HS-27A (cell line): ENCODE results near the gene CA11.
"Not testable (repeated sequence)": the region's sequence is repeated elsewhere in the genome, so short reads cannot be mapped to it uniquely, and the experiment has no call there.

Experiments
- DNase-seq: peaks from one replicate; pipeline ENCODE4 v3.0.0-alpha.2; 2012; ENCODE audit warnings: low read depth, missing footprints

The CA11 gene

GRCh38 chr19:48669903-48670668 is 24.1 kb upstream of the CA11 start:
- no peak for DNase-seq

DNA sequence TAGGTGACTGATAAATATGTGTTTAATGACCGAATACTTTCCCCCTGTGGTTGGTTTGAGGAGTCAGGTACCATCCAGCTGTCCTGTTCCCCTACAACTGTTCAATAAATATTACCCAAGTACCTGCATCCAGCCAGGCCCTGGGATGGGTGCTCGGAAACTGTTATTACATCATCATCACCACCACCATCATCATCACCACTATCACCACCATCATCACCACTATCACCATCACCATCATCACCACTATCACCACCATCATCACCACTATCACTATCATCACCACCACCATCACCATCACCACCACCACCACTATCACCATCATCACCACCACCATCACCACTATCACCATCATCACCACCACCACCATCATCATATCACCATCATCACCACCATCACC is 22.8 kb upstream of the CA11 start:
- no peak for DNase-seq

GRCh38 chr19:48668332-48668731 is 22.3 kb upstream of the CA11 start:
- no peak for DNase-seq

DNA sequence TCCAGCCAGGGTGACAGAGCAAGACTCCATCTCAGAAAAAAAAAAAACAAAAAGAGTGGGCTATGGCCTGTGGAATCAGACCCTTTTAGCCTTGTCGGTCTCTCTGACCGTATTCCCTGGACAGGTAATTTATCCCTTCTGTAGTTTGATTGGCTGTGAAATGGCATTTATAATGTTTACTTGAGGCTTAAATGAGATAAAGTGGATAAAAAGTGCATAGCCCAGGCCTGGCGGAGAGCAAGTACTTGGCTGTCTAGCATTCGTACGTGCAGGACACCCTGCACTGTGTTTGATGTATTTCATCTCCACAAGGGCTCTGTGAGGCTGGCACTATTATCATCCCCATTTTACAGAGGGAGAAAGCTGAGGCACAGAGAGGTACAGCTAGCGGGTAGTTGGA is 19.8 kb upstream of the CA11 start:
- DNase-seq = no peak

GRCh38 chr19:48664476-48664875 is 18.5 kb upstream of the CA11 start:
- no peak for DNase-seq

DNA sequence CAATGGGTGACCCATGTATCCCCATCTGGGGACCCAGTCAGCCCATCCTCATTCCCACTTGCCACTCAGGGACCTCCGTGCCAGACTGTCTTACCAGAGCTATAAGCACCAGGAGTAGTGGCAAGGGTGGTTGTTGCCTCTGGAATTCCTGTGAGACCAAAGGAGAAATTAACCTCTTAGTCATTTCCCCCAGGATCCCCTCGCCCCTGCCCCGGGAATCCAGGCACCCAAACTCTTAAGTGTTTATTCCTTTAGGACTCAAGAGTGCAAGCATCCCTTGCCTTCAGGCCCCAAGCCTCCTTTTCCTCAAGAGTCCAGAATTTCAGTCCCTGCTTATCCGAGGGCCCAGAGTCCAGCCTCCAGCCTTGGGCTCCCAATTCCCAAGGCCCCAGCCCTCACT is 17.7 kb upstream of the CA11 start:
- no peak for DNase-seq

DNA sequence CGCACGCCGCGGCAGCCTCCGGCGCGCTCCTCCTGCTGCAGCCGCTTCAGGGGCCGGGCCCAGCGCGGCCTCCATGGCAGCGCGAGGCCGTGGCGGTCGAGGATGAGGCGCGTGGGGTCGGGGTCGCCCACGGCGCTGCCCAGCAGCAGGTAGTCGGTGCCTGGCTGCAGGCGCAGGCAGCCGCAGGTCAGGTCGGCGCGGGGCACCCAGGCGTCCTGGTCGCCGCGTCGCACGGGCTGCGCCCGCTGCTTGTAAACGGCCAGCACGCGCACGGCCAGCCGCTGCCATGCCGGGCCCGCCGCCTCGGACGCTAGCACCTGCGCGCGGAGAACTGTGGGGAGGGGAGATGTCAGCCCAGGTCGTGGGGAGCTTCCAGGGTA is 15.7 kb upstream of the CA11 start:
- no peak for DNase-seq

DNA sequence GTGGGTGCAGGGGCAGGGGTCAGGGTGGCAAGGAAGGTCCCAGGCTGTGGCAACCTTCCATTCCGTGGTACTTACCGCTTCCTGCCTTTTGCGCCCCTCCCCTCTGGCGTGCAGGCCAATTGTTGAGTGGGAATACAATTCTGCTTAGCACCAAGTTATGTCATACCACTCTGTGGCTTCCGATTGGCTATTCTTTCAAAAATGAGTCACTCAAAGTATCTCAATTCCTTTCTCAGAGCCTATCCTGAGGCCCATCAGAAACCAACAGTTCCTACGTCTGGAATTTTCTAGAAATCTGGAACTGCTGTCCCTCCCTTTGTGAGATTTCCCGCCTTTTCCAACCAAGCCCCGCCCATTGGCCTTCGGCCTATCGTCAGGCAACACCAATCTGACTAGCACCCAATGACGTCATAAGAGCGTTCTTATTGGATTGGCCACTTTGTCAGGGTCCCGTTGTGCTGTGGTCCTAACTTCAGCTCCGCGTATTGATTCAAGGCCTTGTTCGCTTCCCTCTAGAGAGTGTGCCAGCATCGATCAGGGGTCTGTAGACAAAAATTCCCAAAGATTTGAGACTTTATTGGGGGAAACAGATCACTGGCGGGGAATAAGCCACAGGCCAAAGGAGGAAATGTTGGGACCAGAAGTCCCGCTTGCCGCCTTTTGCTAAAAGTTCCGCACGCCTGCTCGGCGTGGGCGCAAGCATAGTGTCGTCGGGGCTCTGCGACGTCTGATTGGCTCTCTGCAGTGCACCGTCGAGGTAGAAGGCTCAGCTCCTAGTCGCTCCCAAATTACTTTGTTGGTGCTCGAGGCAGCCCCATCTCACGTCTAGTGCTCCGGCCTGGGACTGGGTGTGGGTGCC is 15.1 kb upstream of the CA11 start:
- no peak for DNase-seq

GRCh38 chr19:48659768-48660167 is 13.8 kb upstream of the CA11 start:
- DNase-seq = no peak

DNA sequence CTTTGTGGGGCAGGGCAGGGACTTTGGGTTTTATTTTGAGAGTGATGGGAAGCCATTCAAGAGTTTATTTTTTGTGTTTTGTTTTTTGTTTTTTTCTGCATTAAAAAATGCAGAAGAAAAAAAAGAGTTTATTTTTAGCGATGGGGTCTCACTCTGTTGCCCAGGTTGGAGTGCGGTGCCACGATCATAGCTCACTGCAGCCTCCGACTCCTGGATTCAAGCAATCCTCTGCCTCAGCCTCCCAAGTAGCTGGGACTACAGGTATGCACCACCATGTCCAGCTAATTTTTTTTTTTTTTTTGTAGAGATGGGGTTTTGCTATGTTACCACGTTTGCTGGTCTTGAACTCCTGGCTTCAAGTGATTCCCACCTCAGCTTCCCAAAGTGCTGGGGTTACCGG is 12.5 kb upstream of the CA11 start:
- DNase-seq = no peak

DNA sequence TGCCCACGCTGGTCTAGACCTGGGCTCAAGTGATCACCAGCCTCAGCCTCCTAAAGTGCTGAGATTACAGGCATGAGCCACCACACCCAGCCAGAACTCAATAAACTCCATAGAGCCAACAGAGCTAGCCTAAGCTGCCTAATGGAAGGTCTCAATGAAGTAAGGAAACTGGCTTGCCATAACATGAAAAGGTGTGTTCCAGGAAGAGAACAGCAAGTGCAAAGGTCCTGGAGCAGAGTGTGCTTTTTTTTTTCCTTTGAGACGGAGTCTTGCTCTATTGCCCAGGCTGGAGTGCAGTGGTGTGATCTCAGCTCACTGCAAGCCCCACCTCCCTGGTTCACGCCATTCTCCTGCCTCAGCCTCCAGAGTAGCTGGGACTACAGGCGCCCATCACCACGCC is 11.8 kb upstream of the CA11 start:
- DNase-seq = not testable (repeated sequence)

GRCh38 chr19:48656840-48657474 is 11.0 kb upstream of the CA11 start:
- DNase-seq = peak; percentile 78

DNA sequence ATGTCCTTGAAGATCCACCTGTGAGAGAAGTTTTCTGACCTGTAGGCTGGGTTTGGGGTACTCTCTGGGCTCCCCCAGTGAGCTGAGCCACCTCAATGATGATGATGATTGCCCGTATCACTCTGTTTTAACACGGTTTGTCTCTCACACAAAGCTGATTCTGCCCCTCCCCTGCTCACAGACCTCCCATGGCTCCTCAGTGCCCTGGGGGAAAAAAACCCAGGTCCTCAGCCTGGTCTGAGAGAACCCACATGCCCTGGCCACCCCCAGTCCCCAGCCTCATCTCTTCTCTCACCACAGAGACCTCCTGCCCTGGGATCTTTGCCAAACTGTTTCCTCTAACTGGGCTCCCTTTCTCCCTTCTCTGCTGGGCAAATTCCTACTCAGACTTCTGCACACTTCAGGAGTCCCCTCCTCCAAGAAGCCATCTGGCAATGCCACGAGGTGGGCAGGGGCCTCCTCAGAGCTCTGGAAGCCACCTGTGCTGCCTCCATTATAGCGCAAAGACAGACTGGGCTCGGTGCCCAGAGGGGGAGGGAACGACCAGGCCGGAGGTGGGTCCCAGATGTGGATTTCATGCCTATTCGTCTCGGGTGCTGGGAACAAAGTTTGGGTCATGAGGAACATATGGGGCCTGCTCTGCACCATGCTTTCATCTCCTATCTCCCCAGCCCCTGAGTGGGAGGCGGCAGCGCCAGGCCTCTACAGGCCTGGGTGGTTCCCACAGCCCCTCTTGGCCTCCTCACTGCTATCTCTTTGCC is 8.5 kb upstream of the CA11 start:
- no peak for DNase-seq

- no peak for DNase-seq
Measured at GRCh38 chr19:48651683-48652048, 5.7 kb upstream of the CA11 start.

DNA sequence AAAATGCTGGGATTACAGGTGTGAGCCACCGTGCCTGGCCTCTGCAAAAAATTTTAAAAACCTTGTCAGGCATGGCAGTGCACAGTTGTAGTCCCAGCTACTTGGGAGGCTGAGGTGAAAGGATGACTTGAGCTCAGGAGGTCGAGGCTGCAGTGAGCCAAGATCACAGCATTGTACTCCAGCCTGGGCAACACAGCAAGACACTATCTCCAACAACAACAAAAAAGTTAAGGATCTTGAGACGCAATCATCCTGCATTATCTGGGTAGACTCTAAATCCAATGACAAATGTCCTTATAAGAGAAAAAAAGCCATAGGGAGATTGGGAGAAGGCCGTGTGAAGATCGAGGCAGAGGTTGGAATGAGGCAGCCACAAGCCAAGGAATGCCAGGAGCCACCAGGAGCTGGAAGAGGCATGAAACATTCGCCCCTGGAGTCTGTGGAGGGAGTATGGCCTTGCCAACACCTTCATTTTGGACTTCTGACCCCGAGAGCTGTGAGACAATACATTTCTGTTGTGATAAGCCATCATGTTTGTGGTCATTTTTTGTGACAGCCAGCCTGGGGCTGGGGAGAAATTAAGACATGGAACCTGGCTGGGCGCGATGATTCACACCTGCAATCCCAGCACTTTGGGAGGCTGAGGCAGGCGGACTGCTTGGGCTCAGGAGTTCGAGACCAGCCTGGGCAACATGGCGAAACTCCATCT is 5.1 kb upstream of the CA11 start:
- DNase-seq = no peak

- no peak for DNase-seq
Measured at GRCh38 chr19:48648134-48648533, 2.1 kb upstream of the CA11 start.

GRCh38 chr19:48646722-48647216 is 782 bp upstream of the CA11 start:
- DNase-seq = no peak

DNA sequence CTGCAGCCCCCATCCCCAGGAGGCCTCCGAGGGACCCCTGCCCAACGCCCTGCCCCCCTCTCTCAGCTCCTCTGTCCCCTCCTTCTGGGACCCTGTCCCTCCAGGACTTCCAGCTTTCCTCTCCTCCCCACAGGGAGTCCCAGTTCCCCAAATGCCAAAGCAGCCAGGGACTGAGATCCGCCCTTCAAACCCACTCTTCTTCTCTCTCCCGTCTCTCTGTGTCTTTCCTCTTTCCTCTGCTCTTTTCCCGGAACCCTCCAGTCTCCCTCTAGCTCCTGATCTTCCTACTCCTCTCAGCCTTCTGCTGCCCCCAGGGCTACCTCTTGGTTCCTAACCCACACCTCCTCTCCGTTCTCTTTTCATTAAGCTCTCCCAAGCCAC is 377 bp downstream of the CA11 start:
- DNase-seq = no peak

DNA sequence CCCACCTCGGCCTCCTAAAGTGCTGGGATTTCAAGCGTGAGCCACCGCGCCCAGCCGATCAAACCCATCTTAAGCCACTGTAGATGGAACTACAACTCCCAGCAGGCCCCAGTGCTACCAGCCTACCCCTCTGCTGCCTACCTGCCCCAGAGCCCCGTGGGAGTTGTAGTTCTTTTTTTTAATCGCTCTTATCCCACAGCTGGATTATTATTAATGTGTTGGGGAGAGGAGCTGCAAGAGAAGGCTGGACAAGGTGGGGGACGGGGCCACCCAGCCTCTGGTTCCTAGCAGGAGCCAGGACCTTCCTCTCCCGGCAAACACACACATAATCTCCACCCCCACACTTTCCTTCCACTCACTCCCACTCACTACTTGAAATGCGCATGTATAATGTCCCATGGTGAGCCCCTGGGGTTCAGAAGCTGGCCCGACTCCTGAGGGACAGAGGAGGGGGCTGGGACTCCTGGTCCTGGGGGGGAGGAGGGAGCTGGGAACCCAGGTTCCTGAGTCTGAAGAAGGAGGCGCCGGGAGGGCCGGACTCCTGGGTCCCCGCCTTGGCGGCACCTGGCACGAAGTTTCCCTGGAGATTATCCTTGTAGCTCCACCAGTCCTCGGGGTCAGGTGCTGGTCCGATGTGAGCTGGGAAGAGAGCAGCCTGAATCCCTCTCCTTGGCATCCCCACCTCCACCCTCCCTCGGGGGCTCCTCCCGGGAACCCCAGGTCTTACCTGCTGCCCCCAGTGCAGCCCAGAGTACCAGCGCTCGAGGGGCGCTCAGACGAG is 958 bp downstream of the CA11 start:
- DNase-seq = no peak

DNA sequence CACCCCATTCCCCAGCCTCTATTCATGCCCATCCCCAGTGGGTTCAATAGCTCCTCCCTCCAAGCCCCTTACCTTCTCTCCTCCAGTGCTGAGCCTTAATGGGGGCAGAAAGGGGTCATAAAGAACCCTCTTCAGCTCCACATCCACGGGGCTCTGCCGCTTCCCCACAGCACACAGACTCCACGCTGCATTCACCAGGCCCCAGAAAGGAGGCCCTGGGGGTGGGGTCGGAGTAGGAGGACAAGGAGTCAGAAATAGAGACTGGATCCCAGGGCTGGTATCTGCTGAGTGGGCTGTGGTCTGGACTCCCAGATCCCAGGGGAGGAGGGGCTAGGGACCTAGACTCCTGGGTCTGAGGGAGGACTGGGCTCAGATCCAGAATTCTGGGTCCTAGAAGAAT is 1.6 kb downstream of the CA11 start:
- no peak for DNase-seq

DNA sequence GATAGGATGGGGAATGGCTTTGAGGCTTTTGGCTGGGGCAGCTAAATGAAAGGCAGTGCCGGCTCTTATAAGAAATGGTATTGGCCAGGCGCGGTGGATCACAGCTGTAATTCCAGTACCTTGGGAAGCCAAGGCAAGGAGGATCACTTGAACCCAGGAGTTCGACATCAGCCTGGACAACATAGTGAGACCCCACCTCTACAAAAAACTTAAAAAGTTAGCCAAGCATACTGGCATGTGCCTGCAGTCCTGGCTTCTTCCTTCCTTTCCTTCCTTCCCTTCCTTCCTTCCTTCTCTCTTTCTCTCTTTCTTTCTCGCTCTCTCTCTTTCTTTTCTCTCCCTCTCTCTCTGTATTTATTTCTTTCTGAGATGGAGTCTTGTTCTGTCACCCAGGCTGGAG is 3.1 kb downstream of the CA11 start:
- DNase-seq = no peak
